GM18861 (cell line): Measurements from ENCODE around the gene GABRA1.

Source experiments
- ATAC-seq: cut with Tn5 transposase; IDR thresholded peaks from one replicate; pipeline ENCODE4 v1.9.1; 2021; ENCODE audit not compliant: unreplicated experiment

Gene GABRA1

DNA sequence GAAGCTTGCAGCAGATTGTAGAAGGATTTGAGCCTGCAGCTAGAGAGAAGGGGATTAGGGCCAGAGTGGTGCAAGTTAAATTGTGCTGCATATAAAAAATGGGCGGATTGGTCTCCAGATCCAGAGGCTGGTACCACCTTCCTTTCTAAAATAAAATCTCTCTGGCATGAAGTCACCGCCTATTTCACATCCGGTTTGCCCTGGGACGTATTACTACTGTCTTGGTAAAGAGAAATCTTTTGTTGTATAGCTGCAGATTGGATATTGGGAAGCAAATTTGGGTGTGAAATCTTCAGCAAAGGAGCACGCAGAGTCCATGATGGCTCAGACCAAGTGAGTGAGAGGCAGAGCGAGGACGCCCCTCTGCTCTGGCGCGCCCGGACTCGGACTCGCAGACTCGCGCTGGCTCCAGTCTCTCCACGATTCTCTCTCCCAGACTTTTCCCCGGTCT is at the start of gene GABRA1:
Gene GABRA1 (plus strand): TSS at position 180 of the 451 bp plus-strand sequence. CDS start 2,691 bp downstream, outside the sequence.
- ATAC-seq = no peak

DNA sequence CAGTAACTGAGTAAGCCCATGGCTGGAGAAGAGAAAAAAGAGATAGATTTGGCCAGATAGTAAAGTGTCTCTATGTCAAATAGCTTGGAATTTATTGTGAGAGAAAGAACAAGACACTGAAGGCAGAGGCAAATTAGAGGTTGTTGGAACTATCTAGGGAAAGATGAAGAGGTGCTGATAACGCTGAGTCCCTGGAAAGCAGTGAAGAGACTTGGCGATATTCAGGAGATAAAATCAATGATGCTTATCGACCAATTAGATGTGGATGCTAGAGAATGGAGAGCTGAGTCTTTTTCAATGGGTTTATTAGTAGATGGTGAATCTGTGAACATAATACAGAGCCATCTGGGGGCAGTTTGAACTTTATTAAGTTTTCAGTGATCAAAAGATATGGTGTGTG is 48.6 kb upstream of the GABRA1 start:
- no peak for ATAC-seq

DNA sequence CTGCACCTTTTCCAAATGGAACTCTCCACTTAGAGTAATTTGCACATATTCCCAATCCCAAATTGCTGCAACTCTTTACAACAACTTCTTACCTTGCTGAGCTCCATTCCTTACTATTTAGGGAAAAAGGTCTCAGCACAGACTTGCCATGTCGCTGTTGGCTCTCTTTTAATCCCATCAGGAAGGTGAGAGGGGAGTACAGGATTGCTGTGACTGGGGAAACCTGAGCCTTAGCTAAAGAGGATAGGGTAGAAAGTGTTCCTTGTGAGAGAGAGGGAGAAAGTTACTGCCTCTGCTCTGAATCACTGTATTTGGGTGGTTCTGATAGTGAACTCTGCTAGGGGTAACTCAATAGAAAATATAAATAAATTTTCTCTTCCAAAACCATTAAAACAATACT is 43.7 kb upstream of the GABRA1 start:
- no peak for ATAC-seq

DNA sequence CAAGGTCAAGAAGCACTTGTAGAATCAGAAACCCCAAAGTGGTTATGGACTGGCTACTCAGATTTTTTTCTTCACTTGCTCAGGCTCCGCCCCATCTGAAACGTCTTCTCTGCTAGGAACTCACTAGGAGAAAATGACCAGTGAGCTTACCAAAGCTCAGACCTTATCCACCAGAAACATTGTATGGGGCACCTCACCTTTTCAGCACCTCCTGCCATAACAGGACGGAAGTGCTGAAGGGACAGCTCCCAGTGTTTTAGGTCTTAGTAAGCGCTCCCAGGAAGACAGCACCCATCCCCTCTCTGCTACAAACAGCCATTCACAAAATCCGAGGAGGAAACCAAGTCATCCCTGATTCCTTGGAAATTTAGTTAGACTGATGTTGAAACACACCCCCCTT is 1.2 kb upstream of the GABRA1 start:
- no peak for ATAC-seq

DNA sequence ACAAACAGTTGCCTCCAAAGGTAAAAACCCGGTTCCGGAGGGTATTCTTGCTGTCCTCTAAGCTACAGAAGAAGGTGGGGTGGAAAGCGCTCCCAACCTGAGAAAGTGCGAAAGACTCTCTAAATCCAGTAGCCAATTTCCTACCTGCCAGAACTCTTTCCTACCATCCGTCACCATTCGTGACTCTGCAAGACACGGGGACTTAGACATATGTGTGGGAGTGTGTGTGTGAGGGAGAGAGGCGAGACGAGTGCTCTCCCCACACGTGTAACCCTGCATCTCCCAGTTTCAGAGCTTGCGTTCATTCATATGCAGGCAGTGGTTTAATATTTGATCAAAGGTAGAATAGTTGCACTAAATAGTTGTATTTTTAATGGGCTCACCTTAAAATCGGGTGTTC is 473 bp upstream of the GABRA1 start:
- ATAC-seq = no peak

DNA sequence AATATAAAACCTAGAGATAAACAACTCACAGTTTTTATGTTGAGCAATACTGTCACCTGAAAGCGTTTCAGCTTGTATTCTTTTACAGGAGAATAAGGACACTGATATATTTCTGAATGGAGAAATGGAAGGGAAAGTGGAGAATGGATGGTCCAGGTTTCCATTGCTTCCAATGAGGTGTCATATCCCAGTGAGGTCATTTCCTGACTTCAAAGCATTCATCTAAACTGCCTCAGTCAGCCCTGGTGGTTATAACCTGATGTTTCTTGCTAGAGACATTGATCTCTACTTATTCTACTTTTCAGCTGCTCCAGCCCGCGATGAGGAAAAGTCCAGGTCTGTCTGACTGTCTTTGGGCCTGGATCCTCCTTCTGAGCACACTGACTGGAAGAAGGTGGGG is 2.6 kb downstream of the GABRA1 start:
- no peak for ATAC-seq

DNA sequence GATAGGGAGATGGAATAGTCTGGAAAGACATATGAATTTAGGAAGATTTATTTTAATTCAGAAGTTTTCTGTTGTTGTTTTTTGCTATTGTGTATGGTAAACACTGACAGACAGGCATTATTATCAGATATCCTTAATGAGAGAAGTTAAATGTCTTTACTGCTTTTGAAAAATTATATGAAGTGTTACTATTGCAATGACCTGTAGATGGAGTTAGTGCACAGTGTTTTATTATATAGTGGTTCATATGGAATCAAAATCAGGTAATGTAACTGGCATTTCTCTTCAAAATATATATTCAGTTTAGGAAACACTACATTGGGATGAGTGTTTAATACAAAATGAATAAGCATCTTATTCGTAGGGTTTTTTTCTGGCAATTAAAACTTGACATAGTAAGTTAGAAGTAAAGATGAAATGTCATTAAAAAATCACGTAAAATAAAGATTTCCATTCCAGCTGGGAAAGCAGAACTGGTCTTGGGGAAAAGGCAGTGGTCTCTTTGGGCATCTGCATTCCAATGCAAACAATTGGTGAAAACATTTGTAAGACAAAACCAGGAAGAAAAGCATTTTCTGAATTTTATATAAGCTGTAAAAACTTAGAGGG is 3.9 kb downstream of the GABRA1 start:
- no peak for ATAC-seq

DNA sequence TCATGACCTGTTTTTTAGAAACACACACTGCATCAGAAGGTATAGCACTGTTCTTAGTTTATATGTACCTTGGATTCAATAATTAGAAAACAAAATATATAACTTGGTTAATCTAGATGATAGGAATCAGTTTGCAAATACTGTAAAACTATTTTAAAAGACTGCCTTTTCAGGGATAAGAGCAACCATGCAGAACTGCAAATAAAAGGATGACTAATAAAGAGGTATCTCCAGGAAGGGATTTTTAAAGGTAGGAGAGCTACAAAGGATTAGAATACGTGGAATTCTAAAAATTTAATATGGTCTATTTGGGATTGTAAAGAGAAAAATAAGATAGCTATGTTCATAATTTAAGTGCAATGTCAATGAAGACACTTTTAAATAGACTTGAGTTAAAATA is 9.4 kb downstream of the GABRA1 start:
- no peak for ATAC-seq

DNA sequence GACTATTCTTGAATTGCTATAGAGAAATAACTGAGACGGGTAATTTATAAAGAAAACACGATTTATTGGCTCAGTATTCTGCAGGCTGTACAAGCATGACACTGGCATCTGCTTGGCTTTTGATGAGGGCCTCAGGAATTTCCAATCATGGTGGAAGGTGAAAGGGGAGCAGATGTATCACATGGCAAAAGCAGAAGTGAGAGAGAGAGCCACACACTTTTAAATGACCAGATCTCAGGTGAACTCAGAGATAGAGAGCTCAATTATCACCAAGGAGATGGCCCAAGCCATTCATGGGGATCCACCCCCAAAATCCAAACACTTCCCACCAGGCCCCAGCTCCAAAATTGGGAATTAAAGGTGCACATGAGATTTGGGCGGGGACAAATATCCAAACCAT is 15.3 kb downstream of the GABRA1 start:
- ATAC-seq = no peak

DNA sequence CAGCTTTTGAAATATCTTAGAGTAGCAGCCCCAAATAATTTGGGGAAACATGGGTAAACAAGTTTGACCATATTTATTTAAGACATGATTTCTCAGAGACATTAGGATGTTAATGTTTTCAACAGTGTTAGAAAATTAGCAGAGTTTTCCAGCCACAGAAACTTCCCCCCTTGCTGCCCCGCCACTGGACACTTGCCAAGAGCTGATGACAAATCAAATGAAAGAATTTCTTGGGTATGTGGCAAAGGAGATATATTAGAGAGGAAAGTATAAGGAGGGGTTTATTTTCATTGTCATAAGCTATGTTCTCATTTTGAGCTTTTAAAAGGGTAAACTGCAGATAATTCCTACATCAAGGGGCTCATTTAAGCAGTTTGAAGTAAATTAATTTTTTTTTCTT is 15.9 kb downstream of the GABRA1 start:
- ATAC-seq = no peak

DNA sequence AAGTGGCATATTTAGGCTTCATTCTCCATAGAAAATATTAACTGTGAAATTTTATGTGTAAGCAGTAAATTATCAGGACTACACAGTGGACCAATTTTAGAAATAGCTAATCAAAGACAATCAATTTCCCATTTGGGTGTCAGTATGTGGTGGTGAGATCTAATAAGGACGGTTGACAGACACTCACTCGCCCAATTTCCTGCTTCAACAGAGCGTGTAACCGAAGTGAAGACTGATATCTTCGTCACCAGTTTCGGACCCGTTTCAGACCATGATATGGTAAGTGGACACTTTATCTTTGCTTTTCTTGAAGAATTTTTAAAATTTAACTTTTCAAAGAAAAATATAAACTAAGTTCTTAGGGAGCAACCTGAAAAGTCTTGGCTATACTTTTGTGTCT is 17.6 kb downstream of the GABRA1 start:
- no peak for ATAC-seq

DNA sequence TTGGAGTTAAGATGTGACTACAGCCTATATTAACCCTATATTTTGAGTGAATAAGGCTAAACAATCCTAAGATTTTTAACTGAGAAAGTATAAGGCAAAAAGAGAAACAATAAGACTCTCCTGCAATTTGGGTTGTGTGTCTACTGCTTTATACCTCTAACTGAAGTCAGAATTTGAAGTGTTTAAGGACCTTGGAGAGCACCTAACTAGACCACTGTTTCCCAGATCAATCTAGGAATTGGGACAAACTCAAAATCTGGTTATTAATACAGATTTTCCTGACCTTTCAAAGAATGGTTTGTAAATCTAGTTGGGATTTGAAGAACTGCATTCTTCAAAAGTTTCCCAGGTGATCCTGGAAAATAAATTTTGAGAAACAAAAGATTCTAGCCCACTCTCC is 42.1 kb downstream of the GABRA1 start:
- no peak for ATAC-seq

DNA sequence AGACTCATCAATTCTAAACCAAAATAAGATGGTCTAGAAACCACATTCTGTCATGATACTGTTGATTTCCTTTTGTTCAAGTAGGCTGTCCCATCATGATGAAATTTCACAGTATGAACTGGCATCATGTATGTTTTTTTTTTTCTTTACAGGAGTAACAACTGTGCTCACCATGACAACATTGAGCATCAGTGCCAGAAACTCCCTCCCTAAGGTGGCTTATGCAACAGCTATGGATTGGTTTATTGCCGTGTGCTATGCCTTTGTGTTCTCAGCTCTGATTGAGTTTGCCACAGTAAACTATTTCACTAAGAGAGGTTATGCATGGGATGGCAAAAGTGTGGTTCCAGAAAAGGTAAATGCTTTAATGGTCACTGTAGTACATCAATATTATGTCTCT is 47.6 kb downstream of the GABRA1 start:
- no peak for ATAC-seq

DNA sequence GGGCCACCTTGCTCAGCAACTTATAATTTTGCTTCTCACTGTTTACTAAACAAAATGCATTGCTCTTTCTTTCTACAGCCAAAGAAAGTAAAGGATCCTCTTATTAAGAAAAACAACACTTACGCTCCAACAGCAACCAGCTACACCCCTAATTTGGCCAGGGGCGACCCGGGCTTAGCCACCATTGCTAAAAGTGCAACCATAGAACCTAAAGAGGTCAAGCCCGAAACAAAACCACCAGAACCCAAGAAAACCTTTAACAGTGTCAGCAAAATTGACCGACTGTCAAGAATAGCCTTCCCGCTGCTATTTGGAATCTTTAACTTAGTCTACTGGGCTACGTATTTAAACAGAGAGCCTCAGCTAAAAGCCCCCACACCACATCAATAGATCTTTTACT is 49.1 kb downstream of the GABRA1 start:
- no peak for ATAC-seq

DNA sequence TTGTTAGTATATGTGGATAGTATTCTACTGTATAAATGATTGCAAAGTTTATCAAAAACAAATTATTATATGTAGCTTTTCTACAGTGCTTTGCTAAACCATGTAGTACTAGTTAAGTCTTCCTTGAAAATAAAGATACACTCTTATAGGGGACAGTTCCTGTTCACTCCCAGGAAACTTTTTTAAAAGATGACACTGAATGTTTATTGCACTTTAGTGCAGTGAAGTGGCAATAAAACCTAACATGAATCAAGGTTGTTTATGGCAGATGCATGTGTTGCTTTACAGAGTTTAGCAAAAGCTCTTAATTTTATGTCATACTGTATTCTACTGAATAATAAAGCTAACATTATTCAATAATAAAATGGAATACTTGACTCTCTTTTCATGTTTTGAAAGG is 51.7 kb downstream of the GABRA1 start:
- no peak for ATAC-seq

DNA sequence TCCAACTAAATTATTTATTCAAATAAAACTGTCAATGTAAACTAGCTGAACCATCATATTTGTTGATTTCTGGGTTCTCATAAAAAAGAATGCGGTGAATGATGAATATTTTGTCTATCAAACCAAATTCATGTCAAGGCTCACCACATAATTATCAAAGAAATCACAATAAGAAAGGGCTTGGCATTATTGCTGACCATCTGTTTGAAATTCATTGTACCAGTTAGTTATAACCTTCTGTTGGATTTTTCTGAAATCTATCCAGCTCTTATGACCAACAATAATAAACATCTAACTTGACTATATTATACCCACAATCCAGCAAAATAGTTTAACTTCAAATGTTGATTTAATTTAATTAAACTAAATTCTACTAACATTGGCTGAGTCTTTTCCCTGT is 53.1 kb downstream of the GABRA1 start:
- ATAC-seq = no peak

DNA sequence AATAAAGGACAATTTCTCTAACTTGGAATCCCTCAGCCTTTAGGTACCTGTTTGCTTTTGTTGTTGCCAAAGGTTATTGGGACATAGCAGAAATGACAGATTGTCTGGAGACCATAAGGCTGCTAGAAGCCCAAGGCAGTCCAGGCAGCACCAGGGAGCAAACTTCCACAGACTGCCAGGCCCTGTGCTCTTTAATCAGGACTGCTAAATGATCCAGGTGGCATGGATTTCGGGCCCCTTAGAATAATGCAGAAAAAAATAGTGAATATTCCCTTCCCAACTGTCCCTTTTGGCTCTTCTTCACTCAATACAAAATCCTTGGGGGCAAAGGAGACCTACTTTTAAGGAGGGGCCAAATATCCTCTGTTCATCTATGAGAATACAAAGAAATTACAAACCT is 73.9 kb downstream of the GABRA1 start:
- no peak for ATAC-seq

DNA sequence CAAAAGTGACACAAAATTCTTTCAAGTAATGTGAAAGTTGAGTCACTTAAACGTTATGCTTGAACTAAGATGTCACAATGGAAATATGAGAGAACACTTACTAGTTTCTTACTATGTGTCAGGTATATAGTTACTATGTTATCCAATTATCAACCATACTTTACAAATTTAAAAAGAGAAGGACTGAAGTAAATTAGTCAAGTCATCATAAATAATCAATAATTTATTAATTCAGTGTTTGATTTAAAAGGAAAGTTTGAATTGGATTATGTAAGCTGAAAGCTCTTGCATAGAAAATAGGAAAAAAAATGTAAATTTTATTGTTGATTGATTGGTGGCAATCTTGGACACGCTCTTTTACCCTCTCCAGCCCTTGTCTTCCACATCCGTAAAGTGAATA is 76.3 kb downstream of the GABRA1 start:
- ATAC-seq = no peak

DNA sequence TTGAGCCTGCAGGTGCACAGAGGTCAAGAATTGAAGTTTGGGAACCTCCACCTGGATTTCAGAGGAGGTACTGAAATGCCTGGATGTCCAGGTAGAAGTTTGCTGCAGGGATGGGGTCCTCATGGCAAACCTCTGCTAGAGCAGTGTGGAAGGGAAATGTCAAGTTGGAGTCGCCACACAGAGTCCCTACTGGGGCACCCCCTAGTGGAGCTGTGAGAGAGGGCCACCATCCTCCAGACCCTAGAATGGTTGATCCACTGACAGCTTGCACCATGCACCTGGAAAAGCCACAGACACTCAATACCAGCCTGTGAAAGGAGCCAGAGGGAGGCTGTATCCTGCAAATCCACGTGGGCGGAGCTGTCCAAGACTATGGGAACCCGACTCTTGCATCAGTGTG is 78.0 kb downstream of the GABRA1 start:
- ATAC-seq = no peak

DNA sequence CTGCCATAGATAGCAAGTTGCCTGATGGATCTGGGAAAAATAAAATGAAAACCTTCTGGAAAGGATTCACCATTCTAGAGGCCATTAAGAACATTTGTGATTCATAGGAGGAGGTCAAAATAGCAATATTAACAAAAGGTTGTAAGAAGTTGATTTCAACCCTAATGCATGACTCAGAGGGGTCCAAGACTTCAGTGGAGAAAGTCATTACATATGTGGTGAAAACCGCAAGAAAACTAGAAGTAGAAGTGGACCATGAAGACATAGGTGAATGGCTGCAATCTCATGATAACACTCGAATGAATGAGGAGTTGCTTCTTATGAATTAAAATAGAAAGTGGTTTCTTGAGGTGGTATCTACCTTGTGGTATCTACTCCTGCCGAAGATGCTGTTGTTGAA is 86.6 kb downstream of the GABRA1 start:
- no peak for ATAC-seq

DNA sequence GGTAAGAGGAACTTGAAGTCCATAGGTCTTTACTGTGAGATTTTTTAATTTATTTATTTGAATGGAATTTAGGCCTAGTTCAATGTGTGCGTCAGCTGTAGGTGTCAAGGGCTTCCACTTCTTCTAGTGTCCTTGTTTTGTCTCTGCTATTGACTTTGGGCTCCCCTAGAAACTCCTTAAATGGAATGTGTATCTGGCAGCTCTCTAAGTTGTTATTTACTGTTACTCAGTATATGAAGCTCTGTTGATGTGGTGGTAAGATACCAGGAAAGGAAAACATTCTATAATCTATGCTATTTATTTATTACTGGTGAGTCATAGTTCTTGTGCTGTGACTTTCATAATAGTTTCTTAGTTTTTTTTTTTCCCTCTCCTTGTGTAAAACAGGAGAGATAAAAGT is 97.1 kb downstream of the GABRA1 start:
- no peak for ATAC-seq

DNA sequence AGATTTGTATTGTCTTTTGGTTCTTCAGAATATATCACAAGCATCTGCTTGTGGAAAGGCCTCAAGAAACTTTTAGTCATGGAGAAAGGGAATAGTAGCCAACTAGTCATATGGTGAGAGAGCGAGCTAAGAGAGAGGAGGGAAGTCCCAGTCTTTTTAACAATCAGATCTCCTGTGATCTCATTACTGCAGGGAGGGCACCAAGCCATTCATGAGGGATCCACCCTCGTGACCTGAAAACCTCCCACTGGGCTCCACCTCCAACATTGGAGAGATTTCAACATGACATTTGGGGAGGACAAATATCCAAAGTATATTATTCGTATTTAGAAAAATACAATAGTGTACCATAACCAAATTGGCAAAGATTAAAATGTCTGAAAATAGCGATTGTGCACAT is 99.0 kb downstream of the GABRA1 start:
- no peak for ATAC-seq
